ENCODE measurements around the gene GCAT. TPM values are rescaled to one million over a fixed set of nuclear protein-coding genes. Genes with fewer than 3 reads are reported as not detected.

The GCAT gene
- total RNA-seq, 1 donor from 2014 or later, result 42.7 TPM

DNA sequence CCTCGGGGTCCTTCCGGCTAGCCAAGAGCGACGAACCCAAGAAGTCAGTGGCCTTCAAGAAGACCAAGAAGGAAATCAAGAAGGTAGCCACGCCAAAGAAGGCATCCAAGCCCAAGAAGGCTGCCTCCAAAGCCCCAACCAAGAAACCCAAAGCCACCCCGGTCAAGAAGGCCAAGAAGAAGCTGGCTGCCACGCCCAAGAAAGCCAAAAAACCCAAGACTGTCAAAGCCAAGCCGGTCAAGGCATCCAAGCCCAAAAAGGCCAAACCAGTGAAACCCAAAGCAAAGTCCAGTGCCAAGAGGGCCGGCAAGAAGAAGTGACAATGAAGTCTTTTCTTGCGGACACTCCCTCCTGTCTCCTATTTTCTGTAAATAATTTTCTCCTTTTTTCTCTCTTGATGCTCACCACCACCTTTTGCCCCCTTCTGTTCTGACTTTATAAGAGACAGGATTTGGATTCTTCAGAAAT is 1.9 kb upstream of the GCAT start:
- Histone ChIP-seq H3K9me3 (replicated peaks) (no peaks in the 10 kb centered on the region), H3K36me3 (no peaks in the 10 kb centered on the region), H3K27ac (replicated peaks) (peak overlapping the region; percentile 93), H3K4me1 (peaks cover 64% of the 10 kb centered on the region), H3K4me3 (peak overlapping the region; percentile 79), H3K27me3 (ENCODE audit: low read depth) (no peaks in the 10 kb centered on the region)
- intact Hi-C loops (cut with micrococcal nuclease), result no loop called here
- DNase-seq, result no peak
- TF ChIP-seq, protein P1, sequence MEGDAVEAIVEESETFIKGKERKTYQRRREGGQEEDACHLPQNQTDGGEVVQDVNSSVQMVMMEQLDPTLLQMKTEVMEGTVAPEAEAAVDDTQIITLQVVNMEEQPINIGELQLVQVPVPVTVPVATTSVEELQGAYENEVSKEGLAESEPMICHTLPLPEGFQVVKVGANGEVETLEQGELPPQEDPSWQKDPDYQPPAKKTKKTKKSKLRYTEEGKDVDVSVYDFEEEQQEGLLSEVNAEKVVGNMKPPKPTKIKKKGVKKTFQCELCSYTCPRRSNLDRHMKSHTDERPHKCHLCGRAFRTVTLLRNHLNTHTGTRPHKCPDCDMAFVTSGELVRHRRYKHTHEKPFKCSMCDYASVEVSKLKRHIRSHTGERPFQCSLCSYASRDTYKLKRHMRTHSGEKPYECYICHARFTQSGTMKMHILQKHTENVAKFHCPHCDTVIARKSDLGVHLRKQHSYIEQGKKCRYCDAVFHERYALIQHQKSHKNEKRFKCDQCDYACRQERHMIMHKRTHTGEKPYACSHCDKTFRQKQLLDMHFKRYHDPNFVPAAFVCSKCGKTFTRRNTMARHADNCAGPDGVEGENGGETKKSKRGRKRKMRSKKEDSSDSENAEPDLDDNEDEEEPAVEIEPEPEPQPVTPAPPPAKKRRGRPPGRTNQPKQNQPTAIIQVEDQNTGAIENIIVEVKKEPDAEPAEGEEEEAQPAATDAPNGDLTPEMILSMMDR (IDR thresholded peaks at IDR 0.05; ENCODE audit: borderline replicate concordance), result no peak

DNA sequence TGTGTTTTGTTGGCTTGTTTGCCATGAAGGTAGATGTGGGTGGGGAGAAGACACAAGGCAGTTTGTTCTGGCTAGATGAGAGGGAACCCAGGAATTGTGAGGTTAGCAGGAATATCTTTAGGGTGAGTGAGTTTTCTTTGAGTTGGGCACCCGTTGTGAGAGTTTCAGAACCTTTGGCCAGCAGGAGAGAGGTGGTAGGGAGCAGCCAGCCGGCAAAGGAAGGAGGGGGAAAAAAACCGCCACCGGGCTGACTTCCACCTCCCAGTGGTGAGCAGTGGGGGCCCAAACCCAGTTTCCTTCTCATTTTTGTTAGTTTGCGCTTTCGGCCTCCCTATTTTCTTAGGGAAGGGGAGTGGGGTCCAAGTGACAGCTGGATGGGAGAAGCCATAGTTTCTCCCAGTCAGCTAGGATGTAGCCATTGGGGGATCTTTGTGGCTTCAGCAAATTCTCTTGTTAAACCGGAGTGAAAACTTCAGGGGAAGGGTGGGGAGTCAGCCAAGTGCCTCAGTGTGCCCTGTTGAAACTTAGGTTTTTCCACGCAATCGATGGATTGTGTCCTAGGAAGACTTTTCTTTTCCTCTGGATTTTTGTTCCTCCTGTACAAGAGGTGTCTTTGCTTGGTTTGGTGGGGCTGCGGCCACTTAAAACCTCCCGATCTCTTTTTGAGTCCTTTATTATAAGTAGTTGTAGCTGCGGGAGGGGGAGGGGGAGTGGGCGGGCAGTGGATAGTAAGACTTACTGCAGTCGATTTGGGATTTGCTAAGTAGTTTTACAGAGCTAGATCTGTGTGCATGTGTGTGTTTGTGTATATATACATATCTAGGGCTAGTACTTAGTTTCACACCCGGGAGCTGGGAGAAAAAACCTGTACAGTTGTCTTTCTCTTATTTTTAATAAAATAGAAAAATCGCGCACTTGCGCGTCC is 1.1 kb upstream of the GCAT start:
- Histone ChIP-seq H3K9me3 (replicated peaks) (no peaks in the 10 kb centered on the region), H3K4me3 (peak overlapping the region; percentile 79), H3K4me1 (peaks cover 64% of the 10 kb centered on the region), H3K27me3 (ENCODE audit: low read depth) (no peaks in the 10 kb centered on the region), H3K36me3 (no peaks in the 10 kb centered on the region), H3K27ac (replicated peaks) (peak overlapping the region; percentile 93)
- no peak for DNase-seq
- TF ChIP-seq, protein P1 (IDR thresholded peaks at IDR 0.05; ENCODE audit: borderline replicate concordance), result peak; percentile 7
- intact Hi-C loops (cut with micrococcal nuclease), result no loop called here

DNA sequence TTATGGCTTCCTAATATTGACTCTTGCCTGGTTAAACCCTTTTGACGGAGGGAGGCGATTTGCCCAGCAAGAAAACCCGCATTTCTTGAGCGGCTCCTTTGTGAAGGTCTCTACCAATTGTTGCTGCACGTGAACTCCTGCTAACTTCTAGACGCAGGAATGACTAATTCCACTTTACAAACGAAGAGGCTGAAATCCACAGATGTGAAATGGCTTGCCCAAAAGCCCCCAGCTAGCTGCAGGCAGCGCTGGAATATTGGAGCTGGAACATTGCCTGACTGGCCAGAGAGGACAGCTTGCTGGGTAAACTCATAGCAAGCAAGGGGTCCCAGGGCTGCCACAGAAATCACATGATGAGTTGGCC is 542 bp downstream of the GCAT start:
- Histone ChIP-seq H3K27ac (replicated peaks) (peak overlapping the region; percentile 93), H3K4me3 (peak overlapping the region; percentile 79), H3K4me1 (peaks cover 49% of the 10 kb centered on the region), H3K9me3 (replicated peaks) (no peaks in the 10 kb centered on the region), H3K36me3 (no peaks in the 10 kb centered on the region), H3K27me3 (ENCODE audit: low read depth) (no peaks in the 10 kb centered on the region)
- DNase-seq, result no peak
- intact Hi-C loops (cut with micrococcal nuclease), result no loop called here
- TF ChIP-seq, protein P1 (IDR thresholded peaks at IDR 0.05; ENCODE audit: borderline replicate concordance), result no peak

DNA sequence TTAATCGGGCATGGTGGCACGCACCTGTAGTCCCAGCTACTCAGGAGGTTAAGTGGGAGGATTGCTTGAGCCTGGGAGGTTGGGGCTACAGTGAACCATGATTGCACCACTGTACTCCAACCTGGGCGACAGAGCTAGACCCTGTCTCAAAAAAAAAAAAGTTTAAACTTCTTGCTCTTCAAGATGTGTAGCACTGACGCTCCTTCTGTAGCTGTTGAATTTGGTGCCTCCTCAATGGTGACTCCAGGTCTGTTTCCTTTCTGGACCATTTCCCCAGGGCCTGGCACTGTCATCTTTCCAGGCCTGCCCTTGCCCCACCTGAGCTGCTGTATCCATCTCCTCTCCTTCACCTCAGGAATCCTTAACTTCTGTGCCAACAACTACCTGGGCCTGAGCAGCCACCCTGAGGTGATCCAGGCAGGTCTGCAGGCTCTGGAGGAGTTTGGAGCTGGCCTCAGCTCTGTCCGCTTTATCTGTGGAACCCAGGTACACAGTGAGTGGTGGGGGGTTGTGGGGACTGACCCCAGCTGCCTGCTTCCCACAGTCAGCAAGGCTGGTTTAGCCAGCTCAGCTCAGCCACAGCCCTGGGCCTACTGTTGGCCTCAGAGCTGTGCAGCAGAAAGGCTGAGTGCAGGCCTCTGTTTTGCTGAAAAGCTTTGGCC is 2.1 kb downstream of the GCAT start:
- DNase-seq, result no peak
- no peak overlapping the region for H3K27ac ChIP-seq (replicated peaks)
- H3K4me1 ChIP-seq, result peaks cover 37% of the 10 kb centered on the region
- TF ChIP-seq, protein P1 (IDR thresholded peaks at IDR 0.05; ENCODE audit: borderline replicate concordance), result no peak
- H3K27me3 ChIP-seq (ENCODE audit: low read depth), result no peaks in the 10 kb centered on the region
- H3K4me3 ChIP-seq, result no peak overlapping the region
- H3K36me3 ChIP-seq, result peaks cover 2% of the 10 kb centered on the region
- H3K9me3 ChIP-seq (replicated peaks), result no peaks in the 10 kb centered on the region
- intact Hi-C loops (cut with micrococcal nuclease), result loop anchor here (10.0 kb wide), 1 partner anchor 155 kb away; no protein-coding TSS in a partner anchor

DNA sequence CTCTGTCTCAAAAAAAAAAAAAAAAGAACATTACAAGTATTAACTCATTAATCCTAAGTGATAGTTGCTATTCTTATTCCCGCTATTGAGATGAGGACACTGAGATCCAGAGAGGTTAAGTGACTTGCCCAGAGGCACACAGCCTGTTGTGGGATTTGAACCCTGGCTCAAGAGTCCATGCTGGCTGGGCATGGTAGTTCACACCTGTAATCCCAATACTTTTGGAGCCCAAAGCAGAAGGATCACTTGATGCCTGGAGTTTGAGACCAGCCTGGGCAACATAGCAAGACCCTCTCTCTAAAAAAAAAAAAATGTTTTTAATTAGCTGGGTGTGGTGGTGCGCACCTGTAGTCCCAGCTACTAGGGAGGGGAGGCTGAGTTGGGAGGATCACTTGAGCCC is 4.1 kb downstream of the GCAT start:
- H3K4me3 ChIP-seq, result no peak overlapping the region
- H3K4me1 ChIP-seq, result peaks cover 20% of the 10 kb centered on the region
- DNase-seq, result no peak
- no peaks in the 10 kb centered on the region for H3K27me3 ChIP-seq (ENCODE audit: low read depth)
- H3K36me3 ChIP-seq, result peaks cover 14% of the 10 kb centered on the region
- H3K9me3 ChIP-seq (replicated peaks), result no peaks in the 10 kb centered on the region
- TF ChIP-seq, protein P1 (IDR thresholded peaks at IDR 0.05; ENCODE audit: borderline replicate concordance), result no peak
- intact Hi-C loops (cut with micrococcal nuclease), result loop anchor here (10.0 kb wide), 1 partner anchor 153 kb away; no protein-coding TSS in a partner anchor
- no peak overlapping the region for H3K27ac ChIP-seq (replicated peaks)
